ENCODE data around the gene CELA2B.

Gene CELA2B

DNA sequence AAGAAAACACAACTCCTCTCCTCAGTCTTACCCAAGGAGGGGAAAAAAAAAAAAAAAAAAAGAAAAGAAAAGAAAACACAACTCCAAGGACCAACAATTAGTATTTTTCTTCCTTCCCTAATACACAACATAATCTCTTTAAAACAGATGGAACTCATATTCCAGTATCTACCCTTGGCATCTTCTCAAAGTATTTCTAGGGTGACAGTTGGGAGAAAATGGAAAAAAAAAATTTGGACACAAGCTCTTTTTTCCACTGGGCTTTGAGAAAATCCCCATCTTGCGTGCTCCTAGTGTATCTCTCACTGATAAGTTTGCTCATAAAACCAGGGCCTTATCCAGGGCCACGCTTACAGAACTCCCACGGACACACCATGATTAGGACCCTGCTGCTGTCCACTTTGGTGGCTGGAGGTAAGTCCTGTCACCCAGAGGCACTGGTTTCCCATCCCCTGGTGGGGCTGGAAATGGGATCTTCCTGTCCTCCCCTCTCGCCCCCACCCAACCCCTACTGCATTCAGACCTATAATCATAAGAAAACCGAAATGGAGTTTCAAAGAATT, at the start of gene CELA2B:
Gene CELA2B (plus strand): TSS at position 353 of the 563 bp plus-strand sequence. CDS start 22 bp downstream, at position 375.
- in situ Hi-C loops (cut with MboI; ENCODE audit: low sequenced_read_pairs), result no loop called here

DNA sequence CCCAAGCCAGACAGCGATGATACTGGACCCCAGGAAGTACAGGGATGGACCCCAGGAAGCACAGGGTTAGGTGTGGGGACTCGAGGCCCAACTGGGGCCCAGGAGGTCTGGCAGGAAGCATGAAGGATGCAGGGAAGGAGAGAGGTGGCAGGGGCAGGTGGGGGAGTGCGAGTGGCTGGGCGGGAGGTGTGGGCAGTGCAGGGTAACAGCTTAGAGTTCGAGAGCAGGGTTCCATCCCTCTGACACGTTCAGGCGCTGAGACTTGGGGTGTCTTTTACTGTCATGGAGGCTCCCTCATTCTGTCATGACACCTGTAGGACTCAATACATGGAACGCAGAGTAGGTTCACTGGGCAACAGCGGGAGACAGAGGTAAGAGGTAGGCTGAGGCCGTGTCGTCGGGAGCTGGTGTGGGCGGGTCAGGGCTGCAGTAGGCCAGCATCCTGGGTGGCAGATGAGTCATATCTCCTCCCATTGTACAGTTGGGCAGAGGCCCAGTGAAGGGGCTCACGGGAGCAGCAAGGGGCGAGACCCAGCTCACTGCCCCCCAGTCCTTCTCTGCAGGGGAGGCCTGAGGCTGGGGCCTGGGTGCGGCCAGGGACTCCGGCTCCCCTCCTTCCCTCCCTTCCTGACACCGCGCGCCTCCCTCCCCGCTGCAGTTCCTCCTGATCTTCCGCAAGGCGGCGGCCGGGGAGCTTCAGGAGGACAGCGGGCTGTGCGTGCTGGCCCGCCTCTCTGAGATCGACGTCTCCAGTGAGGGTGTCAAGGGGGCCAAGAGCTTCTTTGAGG, 49.2 kb upstream of the CELA2B start:
- in situ Hi-C loops (cut with MboI; ENCODE audit: low sequenced_read_pairs), result loop anchor here (5.0 to 25.0 kb wide), 2 partner anchors 99 to 289 kb away; no protein-coding TSS in a partner anchor

DNA sequence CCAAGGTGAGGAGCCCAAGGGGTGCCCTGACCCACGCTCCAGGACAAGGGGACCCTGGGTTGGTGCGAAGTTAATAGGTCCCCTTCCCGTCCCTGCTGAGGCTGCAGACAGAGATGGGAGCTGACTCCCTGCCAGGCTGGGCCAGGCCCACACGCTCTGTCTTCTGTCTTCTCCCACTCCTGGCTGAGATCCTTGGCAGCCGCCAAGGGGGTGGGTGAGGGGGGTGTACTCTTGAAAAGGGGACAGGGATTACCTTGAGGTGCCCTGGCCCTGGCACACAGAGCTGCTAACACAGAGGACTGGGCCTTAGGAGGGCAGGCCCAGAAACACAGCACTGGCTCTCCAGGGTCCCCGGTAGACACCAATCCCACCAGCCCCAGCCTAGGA, 48.6 kb upstream of the CELA2B start:
- in situ Hi-C loops (cut with MboI; ENCODE audit: low sequenced_read_pairs), result loop anchor here (5.0 to 25.0 kb wide), 2 partner anchors 100 to 290 kb away; no protein-coding TSS in a partner anchor

DNA sequence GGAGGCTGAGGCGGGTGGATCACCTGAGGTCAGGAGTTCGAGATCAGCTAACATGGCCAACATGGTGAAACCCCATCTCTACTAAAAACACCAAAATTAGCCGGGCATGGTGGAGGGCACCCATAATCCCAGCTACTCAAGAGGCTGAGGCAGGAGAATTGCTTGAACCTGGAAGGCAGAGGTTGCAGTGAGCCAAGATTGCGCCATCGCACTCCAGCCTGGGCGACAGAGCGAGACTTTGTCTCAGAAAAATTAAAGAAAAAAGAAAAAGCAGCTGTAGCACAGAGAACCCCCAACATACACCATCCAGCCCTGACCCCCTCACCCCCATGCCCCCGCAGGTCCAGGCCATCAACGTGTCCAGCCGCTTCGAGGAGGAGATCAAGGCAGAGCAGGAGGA, 47.7 kb upstream of the CELA2B start:
- in situ Hi-C loops (cut with MboI; ENCODE audit: low sequenced_read_pairs), result loop anchor here (5.0 to 25.0 kb wide), 2 partner anchors 101 to 291 kb away; no protein-coding TSS in a partner anchor

DNA sequence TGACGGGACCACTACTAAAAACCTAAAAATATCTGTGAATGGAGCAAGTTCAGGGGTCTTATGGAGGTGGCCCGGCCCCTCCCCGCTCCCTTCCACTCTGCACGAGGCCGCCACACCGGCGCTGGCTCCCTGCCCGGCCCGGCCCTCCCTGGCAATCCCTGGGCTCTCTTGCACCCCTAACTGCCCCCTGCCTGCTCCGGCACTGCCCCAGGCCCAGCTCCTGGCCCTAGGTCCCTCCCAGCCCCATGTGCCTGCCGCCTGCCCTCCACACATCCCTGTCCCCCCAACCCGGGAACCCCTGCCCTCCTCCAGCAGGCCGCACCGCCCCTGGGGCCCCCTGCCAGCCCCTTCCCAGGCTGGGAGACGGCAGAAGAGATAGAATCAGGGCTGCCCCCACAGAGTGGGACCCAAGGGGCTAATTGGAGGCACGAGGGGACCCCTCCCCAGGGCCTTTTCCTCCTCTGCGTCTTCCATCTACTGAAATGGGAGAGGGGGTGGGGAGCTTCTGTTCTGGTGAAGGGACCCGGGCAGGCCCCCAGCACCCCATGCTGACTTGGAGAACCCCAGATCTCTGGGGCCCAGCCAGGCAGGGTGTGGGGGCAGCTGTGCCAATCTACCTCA, 47.0 kb upstream of the CELA2B start:
- in situ Hi-C loops (cut with MboI; ENCODE audit: low sequenced_read_pairs), result loop anchor here (5.0 to 25.0 kb wide), 2 partner anchors 102 to 292 kb away; no protein-coding TSS in a partner anchor

DNA sequence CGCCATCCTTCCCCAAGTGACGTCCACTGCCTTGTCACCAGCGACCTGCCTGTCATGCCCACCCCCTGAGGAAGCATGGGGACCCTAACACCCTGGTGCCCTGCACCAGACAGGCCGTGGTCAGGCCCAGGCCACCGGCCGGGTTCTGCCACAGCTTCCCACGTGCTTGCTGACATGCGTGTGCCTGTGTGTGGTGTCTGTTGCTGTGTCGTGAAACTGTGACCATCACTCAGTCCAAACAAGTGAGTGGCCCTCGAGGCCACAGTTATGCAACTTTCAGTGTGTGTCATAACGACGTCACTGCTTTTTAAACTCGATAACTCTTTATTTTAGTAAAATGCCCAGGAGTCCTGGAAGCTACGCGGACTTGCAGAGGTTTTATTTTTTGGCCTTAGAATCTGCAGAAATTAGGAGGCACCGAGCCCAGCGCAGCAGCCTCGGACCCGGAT, 46.2 kb upstream of the CELA2B start:
- in situ Hi-C loops (cut with MboI; ENCODE audit: low sequenced_read_pairs), result loop anchor here (5.0 to 25.0 kb wide), 2 partner anchors 102 to 292 kb away; no protein-coding TSS in a partner anchor

DNA sequence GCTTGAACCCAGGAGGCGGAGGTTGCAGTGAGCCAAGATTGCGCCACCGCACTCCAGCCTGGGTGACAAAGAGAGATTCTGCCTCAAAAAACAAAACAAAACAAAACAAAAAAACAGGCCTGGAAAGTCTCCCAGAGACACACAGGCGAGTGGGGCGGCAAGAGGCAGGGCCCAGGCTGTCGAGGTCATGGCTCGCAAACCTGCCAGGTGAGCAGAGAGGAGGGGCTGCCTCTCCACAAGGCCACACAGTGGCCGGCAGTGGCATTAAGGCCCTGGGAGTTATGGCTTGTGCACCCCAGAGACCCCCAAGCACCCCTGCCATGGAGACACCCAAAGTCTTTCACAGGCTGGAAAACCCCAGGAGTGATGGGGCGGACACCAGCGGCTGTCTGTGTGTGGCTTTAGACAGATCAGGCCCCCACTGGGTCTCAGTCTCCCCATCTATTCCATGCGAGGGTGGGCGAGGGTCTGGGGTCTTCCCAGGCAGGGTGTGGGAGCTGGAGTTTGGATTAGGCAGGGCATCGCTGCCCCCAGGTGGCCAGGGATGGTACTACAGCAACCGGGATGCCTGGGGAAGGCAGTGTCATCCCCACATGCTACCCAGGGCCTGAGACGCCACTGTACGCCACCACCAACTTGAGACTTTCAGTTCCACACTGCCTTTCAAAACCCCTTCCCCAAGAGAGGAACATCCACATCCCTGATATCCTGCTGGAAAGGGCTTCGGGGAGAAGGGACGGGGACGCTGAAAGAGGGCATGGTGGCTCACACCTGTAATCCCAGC, 44.9 kb upstream of the CELA2B start:
- in situ Hi-C loops (cut with MboI; ENCODE audit: low sequenced_read_pairs), result loop anchor here (25.0 kb wide), 1 partner anchor 294 kb away; no protein-coding TSS in a partner anchor

DNA sequence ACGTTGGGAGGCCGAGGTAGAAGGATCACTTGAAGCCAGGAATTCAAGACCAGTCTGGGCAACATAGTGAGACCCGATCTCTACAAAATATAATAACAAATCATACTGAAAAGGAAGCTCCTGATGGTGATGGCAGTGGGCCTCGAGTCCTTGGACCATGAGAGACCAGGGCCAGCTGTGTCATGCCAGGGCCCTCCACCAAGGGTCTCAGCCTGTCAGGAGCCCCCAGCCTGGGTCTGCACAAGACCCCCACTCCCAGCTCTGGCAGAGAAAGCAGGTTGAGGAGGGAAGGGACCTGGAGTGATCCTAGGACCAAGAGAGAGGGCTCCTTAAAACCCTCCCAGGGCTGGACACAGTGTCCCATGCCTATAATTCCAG, 44.3 kb upstream of the CELA2B start:
- in situ Hi-C loops (cut with MboI; ENCODE audit: low sequenced_read_pairs), result loop anchor here (25.0 kb wide), 1 partner anchor 294 kb away; no protein-coding TSS in a partner anchor

DNA sequence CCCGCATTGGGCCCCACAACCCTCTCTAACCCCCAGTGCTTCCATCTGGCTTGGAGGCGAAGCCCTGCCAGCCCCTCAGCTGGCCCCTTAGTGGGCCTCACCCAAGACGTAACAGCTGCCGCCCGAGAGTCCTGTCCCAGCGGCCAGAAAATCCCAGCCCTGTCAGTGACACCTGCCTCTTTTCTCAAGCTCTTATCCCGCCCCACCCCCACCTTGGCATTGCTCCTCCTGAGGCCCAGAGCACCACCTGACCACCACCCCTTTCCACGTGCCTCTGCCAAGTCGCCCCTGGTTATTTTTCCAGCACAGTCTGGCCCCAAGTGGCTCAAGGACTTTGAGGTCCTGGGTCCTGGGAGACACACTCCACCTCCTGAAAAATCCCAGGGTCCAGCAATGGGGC, 43.6 kb upstream of the CELA2B start:
- in situ Hi-C loops (cut with MboI; ENCODE audit: low sequenced_read_pairs), result loop anchor here (25.0 kb wide), 1 partner anchor 295 kb away; no protein-coding TSS in a partner anchor

DNA sequence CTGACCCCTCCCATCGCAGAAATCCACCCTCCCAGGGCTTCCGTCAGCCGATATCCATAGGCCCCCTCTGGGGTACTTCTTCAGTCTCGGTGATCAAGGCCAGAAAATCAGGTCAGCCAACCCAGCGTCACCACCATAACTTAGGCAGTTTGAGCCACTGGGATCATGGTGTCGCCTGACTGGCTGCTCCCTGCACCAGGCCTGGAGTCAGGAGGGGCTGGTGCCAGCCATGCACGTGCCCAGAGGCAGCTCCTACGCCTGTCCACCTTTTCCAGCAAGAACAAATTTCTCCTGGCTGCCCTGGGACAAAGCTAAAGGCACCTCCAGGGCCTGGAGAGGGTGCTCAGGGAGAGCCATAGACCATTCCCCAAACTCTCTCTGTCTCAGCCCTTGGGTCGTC, 42.4 kb upstream of the CELA2B start:
- in situ Hi-C loops (cut with MboI; ENCODE audit: low sequenced_read_pairs), result loop anchor here (25.0 kb wide), 1 partner anchor 296 kb away; no protein-coding TSS in a partner anchor

DNA sequence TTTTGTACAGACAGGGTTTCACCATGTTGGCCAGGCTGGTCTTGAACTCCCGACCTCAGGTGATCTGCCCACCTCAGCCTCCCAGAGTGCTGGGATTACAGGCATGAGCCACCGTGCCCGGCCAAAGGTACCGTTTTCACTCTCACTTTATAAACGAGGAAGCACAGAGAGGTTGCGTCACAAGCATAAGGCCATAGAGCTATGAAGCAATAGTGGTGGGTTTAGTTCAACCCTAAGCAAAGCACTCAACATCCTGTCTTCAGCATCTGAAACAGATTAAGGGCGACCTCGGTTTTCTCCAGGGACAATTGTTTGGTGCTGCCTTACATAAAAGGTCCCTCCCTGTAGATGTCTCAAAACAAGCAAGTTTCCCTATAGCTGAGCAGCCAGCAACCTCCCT, 41.2 kb upstream of the CELA2B start:
- in situ Hi-C loops (cut with MboI; ENCODE audit: low sequenced_read_pairs), result loop anchor here (25.0 kb wide), 1 partner anchor 297 kb away; no protein-coding TSS in a partner anchor

DNA sequence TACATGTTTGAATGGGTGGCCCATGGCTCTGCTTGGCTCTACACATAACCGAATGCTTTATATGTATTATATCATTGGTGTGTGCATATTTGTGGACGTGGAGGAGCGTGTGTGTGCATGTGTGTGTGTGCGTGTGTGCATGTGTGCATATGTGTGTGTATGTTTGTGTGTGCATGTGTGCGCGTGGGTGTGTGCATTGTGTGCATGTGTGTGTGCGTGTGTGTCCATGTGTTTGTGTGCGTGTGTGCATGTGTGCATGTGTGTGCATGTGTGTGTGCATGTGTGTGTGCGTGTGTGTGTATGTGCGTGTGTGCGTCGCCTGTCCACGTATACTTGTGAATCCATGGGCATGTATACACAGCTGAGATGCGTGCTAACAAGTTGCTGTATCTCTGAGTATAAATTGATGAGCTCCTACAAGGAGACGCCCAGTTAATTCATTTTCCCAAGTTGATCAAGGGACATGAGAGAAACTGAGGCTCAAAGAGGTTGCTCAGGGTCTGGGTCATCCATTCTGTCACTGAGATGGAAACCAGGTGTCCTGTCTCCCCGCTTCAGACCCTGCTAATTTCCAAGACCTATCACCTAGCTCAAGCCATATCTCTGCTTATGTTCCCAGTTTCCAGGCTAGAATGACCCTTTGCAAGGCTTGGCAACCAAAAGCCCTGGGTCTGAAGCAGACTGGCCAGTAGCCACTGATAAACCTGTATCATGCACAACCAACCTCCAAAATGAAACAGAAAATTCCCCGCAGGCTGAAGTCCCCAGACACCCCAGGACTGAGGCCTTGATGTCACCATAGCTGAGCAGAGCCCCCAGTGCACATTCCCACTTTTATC, 40.4 kb upstream of the CELA2B start:
- in situ Hi-C loops (cut with MboI; ENCODE audit: low sequenced_read_pairs), result loop anchor here (25.0 kb wide), 1 partner anchor 298 kb away; no protein-coding TSS in a partner anchor

DNA sequence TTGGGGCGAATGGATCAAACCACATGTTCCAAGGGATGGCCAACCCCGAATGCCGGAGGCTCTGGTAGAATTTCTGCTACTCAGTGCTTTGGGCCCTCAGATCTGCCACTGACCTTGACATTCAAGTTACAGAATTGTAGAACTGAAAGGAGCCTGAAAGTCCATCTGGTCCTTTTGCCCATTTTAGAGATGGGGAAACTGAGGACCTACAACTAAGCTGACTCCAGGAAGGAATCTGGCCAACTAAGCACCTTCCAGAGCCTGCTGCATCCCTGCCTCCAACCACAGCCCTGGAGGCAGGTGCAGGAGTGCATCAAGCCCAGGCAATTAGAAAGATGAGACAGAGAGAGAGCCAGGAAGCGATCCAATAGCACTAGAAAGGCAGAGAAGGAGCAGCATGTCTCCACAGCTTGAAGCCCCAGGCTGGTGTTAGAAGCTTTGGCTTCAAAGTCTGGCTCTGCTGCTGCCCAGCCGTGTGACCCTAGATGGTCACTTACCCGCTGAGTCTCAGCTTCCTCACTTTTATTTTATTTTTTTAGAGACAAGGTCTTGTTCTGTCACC, 38.9 kb upstream of the CELA2B start:
- in situ Hi-C loops (cut with MboI; ENCODE audit: low sequenced_read_pairs), result loop anchor here (25.0 kb wide), 1 partner anchor 300 kb away; no protein-coding TSS in a partner anchor

DNA sequence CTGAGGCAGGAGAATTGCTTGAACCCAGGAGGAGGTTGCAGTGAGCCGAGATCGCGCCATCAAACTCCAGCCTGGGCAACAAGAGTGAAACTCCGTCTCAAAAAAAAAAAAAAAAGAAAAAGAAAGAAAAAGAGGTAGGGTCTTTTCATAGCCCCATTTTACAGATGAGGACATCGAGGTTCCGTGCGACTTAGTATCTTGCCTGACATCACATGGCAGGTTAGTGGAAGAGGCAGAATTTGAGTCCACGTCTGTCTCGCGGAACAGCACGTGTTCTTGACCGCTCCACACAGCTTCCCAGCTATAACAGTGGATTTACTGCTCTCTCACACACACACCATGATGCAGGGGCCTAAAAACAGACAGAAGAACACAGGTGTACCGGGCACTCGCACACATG, 36.6 kb upstream of the CELA2B start:
- in situ Hi-C loops (cut with MboI; ENCODE audit: low sequenced_read_pairs), result loop anchor here (25.0 kb wide), 1 partner anchor 302 kb away; no protein-coding TSS in a partner anchor

DNA sequence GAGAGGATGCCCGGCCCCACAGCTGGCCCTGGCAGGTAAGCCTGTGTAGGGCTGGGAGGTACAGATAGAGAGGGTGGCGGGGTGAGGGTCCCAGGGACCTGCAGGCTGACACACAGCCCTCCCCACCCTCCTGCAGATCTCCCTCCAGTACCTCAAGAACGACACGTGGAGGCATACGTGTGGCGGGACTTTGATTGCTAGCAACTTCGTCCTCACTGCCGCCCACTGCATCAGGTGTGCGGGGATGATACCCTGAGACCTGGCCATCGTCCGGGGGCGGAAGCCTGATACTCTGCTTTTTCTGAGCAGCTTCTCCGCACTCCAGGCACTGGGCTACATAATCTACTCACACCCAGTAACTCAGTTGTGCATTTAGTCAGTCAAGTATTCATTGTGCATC, 35.5 kb upstream of the CELA2B start:
- in situ Hi-C loops (cut with MboI; ENCODE audit: low sequenced_read_pairs), result loop anchor here (25.0 kb wide), 1 partner anchor 303 kb away; no protein-coding TSS in a partner anchor

DNA sequence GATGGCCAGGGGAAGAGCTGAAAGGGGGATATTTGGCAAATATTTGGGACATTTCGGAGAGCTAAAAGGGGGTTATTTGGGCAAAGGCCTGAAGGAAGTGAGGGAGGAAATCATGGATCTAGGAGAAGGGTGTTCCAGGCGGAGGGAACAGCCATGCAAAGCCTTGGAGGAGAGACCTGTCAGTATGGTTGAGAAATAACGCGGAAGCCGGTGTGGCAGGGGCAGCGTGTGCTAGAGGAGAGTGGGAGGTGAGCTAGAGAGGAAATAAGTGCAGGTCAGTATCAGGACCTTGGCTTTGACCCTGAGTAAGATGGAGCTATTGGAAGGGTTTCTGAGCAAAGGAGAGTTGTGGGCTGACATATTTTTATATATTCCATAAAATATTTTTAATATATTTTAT, 34.7 kb upstream of the CELA2B start:
- in situ Hi-C loops (cut with MboI; ENCODE audit: low sequenced_read_pairs), result loop anchor here (25.0 kb wide), 1 partner anchor 304 kb away; no protein-coding TSS in a partner anchor

DNA sequence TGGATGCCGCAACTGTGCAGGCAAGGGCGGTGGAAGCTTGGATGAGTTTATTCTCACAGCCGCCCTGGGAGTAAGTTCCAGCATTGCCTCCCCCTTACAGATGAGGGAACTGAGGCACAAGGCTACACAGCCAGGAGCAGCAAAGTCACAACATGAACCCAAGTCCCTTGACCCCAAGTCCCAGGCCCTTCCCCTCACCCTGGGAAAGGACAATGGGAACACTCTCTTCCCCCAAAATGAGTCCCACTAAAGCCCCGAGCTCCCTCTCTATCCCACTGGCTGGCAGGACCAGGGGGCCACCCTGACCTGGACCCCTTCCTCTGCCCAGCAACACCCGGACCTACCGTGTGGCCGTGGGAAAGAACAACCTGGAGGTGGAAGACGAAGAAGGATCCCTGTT, 33.8 kb upstream of the CELA2B start:
- in situ Hi-C loops (cut with MboI; ENCODE audit: low sequenced_read_pairs), result loop anchor here (25.0 kb wide), 1 partner anchor 305 kb away; no protein-coding TSS in a partner anchor

DNA sequence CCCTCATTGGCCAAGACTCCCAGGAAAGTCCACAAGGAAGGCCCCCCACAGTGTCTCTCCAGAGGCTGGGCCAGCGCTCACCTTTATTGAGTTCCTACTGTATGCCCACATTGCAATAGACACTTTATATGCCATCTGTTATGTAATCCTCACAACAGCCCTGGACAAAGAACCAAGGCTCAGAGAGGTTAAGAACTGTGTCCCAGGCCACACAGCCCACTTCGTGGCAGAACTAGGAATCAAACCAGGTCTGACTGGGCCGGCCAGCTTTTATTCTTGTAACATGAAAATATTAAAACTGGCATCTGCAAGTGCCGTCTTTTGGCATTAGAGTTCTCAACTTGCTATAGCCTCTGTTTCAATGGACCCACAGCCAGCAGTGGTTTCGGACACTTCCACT, 33.1 kb upstream of the CELA2B start:
- in situ Hi-C loops (cut with MboI; ENCODE audit: low sequenced_read_pairs), result loop anchor here (25.0 kb wide), 1 partner anchor 305 kb away; no protein-coding TSS in a partner anchor

DNA sequence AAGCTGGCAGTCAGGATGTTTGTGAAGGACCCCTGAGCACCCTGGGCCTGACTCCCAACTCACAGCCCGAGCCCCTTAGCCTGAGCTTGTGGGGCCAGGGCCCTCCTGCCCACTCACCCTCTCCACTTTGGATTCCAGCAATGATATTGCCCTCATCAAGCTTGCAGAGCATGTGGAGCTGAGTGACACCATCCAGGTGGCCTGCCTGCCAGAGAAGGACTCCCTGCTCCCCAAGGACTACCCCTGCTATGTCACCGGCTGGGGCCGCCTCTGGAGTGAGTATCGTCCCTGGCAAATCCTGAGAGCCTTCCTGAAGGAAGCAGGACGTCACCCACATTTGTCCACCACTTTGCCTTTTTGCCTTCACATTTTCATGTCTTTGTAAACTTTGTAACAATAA, 32.6 kb upstream of the CELA2B start:
- in situ Hi-C loops (cut with MboI; ENCODE audit: low sequenced_read_pairs), result loop anchor here (25.0 kb wide), 1 partner anchor 306 kb away; no protein-coding TSS in a partner anchor

Data from HL-60/S4 treated with retinoic acid at 250 ng/mL for 4 days and 3 days (cell line).